ENCODE results near the gene LMNTD1.
"Not testable (repeated sequence)": the region's sequence is repeated elsewhere in the genome, so short reads cannot be mapped to it uniquely, and the experiment has no call there.

LMNTD1 gene

GRCh38 chr12:25426821-25427220 lies 126.3 kb downstream of the LMNTD1 start:
- not testable (repeated sequence) for DNase-seq

Data from 8988T (cell line).